A549 (cell line): ENCODE data around the gene TBCEL.
"Not testable (repeated sequence)": the region's sequence is repeated elsewhere in the genome, so short reads cannot be mapped to it uniquely, and the experiment has no call there.

Experiments used
- CEBPB ChIP-seq, 2 experiments: fragments of >200 bp in 1 of 2; sonication (Bioruptor Twin) in 1 of 2; formaldehyde crosslinking in 1 of 2; IDR thresholded peaks; 2 replicates each; pipeline ENCODE4 v1.6.1; 2012 to 2016
- CTCF ChIP-seq: fragments of >200 bp; sonication (Bioruptor Twin); formaldehyde crosslinking; IDR thresholded peaks from 3 replicates; pipeline ENCODE4 v1.5.1; 2016
- E2F6 ChIP-seq: IDR thresholded peaks from 2 replicates; pipeline ENCODE4 v1.6.1; 2012; ENCODE audit warnings: low read depth, borderline replicate concordance
- ELK1 ChIP-seq: fragments of 150-350 bp; IDR thresholded peaks from 2 replicates; pipeline ENCODE4 v1.6.1; 2014; ENCODE audit warnings: low read depth, mild to moderate bottlenecking, low read length
- EP300 ChIP-seq, 2 experiments: fragments of >200 bp; sonication (Bioruptor Twin); formaldehyde crosslinking; IDR thresholded peaks; 2 replicates in 1 of 2; 3 replicates in 1 of 2; pipeline ENCODE4 v1.6.1; 2016 to 2017
- HOXA7 ChIP-seq: fragments of 250-450 bp; sonication (Bioruptor Pico); IDR thresholded peaks from 2 replicates; pipeline ENCODE4 v1.5.0; 2020; ENCODE audit warnings: mild to moderate bottlenecking, moderate library complexity
- KDM5A ChIP-seq: fragments of 200-600 bp; sonication (generic); IDR thresholded peaks from 2 replicates; pipeline ENCODE4 v1.6.1; 2016; ENCODE audit warnings: antibody characterized with exemption, mild to moderate bottlenecking
- MAX ChIP-seq: IDR thresholded peaks from 2 replicates; pipeline ENCODE4 v1.6.1; 2012
- MAZ ChIP-seq: fragments of 150-350 bp; IDR thresholded peaks from 2 replicates; pipeline ENCODE4 v1.6.1; 2014; ENCODE audit warnings: antibody characterized with exemption, low read depth, low read length, borderline replicate concordance
- POLR2A ChIP-seq: IDR thresholded peaks from 2 replicates; pipeline ENCODE4 v1.6.1; 2012; ENCODE audit warnings: mild to moderate bottlenecking, low read length
- POLR2AphosphoS2 ChIP-seq: conservative IDR thresholded peaks from 2 replicates; pipeline ENCODE4 v1.6.1; 2012; ENCODE audit warnings: low read length, improper control_type of control experiment, inconsistent platforms
- RCOR1 ChIP-seq: fragments of 150-350 bp; IDR thresholded peaks from 2 replicates; pipeline ENCODE4 v1.6.1; 2014; ENCODE audit warnings: antibody characterized with exemption, low read length, low read depth
- RFX5 ChIP-seq: fragments of 450-650 bp; IDR thresholded peaks from 2 replicates; pipeline ENCODE4 v1.7.1; 2014; ENCODE audit warnings: antibody characterized with exemption, mild to moderate bottlenecking, moderate library complexity

GRCh38 chr11:121115024-121115423 is 91.1 kb downstream of the TBCEL start:
- not testable (repeated sequence) for TF ChIP-seq POLR2A; HOXA7 (CRISPR knock-in tag); EP300 (IDR thresholded peaks at IDR 0.05); CTCF; RFX5; MAZ; ELK1; MAX; CEBPB (IDR thresholded peaks at IDR 0.05); KDM5A; RCOR1; E2F6; POLR2AphosphoS2
